ENCODE results near the gene SPDL1.

The SPDL1 gene, protein sequence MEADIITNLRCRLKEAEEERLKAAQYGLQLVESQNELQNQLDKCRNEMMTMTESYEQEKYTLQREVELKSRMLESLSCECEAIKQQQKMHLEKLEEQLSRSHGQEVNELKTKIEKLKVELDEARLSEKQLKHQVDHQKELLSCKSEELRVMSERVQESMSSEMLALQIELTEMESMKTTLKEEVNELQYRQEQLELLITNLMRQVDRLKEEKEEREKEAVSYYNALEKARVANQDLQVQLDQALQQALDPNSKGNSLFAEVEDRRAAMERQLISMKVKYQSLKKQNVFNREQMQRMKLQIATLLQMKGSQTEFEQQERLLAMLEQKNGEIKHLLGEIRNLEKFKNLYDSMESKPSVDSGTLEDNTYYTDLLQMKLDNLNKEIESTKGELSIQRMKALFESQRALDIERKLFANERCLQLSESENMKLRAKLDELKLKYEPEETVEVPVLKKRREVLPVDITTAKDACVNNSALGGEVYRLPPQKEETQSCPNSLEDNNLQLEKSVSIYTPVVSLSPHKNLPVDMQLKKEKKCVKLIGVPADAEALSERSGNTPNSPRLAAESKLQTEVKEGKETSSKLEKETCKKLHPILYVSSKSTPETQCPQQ

DNA sequence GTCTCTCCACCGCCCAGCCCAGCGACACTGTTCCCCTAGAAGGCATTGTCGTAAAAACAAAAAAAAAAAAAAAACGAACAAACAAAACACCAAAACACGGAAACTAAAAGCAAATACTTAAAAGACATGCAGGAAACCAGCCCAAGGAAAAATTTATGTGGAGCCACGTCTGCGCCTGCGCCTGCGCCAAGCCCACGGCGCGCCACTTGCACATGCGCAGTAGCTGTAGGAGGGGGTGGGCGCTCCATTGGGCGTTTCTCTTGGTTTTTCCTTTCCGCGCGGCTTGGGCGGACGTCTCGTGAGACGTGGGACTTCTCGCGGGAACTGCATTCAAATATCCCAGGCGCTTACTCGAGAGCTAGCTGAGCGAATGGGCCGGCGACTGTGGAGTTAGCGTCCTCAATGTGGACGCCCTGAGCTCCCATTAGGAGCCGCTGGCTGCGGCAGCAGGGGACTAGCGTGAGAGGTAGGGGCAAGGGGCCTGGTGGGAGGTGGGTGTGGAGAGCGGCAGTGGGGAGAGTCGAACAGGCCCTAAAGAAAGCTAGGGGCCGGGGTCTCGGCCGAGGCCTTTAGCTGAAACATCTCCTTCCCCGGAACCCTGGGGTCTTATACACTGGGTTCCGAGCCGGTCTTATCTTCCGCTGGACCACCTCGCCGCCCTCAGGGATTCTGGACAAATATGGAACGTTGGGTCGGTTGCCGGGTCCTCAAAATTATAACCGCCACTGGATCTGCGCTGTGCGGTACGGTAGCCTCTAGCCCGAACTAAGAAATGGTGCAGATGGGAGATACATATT is at the start of gene SPDL1:
Gene SPDL1, plus strand, starts transcription at position 350 of the 797 bp plus-strand sequence. CDS start 4,644 bp downstream, outside the sequence.
- DNase-seq, result peak; percentile 98

DNA sequence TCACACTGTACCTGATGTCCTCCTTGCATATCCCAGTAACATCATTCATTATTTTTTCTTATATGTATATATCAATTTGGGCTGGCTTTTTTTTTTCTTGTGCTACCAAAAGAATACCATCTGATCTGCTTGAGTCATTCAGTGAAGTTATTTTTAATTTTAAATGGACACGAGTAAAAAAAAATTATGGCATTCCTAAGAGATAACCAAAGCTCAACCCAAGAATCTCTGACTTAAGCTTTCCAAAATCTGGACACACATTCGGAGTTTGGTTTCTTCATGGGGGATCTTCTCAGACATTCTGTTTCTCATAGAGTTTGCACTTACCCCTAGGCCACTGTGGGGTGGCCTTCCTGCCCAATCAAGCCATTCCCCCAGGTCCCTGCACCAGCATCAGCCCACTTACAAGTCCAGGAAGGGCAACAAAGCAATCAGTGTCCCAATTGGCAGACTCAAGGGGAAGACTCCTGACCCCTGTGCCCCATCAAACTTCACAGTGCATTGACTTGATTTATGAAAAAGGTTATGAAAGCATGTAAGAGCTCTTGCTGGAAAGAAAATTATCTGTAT is 49.2 kb upstream of the SPDL1 start:
- DNase-seq, result no peak

DNA sequence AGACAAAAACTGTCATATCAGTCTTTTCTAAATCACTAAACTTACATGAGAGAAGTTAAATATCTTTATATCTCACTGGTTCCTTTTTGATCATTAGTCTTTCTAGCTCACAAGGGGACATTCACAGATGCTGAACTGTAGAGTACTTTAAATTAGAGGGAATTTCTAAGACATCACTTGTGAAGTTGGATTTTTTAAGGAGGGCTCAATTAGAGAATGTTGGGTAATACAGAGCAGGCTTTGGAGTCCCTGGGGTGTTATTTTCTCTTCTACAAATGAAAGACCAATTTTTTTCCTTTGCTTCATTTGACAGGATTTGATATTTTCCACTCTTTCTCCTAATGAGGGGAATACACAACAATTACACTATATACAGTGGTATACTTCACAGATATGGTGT is 48.6 kb upstream of the SPDL1 start:
- no peak for DNase-seq

DNA sequence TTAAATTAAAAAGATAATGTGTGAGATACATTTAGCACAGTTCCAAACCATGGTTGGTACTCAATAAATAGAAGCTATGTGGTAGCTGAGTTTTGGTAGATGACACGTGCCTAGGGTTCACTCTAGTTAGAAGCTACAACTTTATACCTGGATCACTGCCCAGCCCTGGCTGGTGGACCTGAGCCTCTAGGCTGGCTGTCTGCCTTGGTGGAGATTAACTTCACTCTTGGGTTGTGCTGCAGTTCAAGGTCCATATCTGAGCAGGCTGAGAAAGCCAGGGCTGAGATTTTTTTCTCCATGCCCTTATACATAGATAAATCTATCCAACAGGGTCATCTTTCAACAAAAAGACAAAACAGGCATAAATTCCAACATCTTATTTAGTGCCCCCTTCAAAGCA is 44.6 kb upstream of the SPDL1 start:
- DNase-seq, result no peak

DNA sequence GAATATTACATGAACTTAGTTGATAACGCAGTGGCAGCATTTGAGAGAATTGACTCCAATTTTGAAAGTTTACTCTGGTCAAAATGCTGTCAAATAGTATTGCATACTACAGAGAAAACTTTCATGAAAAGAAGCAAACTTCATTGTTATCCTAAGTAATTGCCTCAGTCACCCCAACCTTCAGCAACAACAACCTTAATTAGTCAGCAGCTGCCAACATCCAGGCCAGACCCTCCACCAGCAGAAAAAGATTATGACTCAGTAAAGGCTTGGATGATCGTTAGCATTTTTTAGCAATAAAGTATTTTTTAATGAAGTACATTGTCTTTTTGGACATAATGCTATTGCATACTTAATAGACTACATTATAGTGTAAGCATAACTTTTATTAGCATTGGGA is 40.8 kb upstream of the SPDL1 start:
- no peak for DNase-seq

DNA sequence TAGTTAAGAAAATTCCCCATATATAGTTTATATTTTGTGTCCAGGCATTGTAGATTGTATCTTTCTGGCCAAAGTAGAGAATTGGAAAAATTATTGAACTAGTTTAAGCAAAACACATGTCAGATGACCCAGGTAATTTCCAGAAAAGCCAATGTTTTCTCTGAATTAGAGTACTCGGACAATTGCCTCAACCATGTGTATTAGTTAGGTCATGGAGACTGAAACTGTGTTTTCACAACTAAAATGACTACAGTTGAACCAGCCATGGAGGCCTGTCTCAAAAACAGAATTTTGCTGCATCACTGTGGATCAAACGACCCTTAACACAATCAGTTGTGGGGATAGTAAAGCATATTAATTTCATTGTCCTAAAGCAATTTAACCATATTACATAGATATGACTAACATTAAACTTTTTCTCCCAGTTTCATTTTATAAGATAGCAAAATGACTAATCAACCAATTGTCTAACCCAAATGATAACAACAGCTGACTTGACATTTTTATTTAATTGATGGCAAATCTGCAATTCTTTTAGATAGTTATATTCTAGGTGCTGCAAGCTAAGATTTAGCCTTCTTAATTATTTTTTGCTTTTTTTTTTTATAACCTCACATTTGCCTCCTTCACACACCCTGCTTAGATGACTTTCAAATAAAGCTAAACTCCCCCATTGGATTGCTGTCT is 39.2 kb upstream of the SPDL1 start:
- DNase-seq, result no peak

DNA sequence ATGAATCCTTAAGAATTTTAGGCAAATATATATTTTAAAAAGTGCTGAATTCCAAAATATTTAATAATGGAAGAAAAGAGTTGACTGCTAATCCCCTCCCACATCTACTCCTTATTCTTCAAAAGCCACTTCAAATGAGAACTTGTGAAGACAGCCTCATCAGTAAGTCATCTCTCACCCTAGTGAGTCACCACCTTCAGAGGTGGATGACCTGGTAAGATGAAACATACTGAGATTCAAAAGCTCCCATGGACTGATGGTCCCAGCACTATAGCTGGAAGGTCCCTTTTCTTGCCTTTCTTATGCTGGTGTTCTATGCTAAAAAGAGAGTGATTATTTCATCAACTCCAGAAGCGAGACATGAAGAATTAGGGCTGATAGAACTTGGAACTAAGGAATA is 37.8 kb upstream of the SPDL1 start:
- DNase-seq, result no peak

DNA sequence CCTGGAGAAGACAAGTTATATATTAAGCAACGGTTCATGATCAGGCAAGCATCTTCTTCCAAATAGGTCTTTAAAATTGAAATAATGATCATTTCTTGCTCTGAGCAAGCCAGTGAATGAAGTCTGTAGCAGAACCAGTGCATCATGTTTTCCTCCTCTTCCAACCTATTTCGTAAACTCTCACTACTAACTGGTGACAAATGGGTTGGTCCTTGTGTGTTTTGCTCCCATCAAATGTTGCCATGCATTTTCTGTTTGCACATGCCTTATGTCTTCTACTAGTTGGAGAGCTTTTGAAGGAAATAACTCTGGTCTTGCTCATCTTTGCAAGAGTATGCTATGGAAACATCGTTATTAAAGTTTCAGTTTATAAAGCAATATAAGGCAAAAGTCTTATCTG is 37.2 kb upstream of the SPDL1 start:
- no peak for DNase-seq

DNA sequence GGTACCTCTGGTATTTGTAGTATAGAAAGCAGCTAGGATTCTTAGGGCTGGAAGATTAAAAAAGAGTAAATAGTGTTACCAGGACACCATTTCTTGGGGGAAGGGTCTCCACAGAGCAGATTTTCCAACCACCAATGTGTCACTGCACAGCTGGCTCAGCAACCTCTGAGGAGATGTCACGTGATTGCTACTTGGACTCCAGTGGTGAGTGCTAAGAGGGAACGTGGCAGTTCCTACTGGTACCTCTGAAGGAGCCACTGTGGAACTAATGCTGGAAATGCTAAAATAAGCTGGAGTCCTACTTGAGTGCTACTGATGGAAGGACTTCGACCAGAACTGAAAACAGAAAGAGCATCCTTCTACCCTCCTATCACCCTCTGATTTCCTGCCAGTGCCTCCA is 36.1 kb upstream of the SPDL1 start:
- no peak for DNase-seq

DNA sequence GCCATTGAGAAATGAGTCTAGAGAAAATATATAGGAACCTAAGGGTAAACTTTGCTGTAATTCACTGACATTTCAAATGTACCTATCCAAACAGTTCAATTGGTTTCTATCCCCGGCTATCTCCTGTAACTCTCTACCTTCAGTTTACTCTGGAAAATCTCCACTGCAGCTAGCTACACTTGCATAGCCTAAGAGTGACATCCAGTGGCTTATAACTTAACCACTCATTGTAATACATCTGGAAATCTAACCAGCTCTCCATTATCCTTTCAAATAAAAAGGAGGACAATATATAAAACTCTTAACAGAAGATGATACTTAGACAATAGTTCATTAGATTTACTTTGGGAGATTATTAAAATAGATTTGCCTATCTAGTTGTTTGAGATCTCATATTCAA is 35.3 kb upstream of the SPDL1 start:
- DNase-seq, result peak; percentile 16

DNA sequence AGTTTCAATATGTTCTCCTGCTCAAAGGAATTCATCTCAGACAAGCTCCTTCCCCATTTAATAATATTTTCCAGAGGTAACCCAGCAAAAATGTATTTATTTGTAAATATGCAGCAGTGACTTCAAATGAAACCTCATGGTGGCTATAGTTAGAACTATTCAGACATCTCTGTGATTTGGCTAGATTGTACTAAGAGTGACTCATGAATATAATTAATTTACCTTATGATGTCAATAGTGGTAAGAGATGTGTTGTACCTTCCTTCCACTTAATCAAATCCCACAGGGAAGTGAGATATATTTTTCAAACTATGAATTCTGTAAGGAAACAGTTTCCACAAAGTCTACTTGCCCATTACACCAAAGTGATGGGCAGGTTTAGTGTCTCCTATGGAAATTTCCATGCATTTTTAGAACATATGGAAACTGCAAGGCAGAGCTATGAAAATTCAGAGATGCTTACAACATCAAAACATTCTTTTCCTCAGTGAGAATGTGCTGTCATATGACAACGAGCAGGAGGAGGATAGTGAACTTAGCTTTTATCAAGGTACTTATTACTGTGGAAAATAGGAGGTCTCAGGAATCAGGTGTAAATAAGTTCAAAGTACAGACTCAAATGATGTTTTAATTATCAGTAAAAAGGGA is 34.0 kb upstream of the SPDL1 start:
- DNase-seq, result no peak

DNA sequence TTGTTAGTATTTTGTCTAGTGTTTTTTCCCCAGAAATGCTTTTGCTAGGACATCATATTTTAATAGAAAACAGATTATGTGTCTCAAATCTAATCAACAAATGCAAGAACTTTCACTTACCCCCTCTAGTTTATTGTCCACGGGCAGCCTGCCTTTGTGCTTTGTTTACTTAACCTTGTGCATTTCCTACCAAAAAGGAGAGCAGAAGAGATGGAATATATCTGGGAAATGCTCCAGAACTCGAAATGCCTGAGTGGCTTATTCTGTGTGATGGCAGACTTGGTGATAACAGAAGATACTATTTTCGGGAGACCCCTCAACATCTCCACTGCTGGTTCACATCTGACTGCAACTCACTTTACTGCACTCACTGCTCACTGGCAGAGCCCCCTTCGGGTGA is 33.3 kb upstream of the SPDL1 start:
- no peak for DNase-seq

DNA sequence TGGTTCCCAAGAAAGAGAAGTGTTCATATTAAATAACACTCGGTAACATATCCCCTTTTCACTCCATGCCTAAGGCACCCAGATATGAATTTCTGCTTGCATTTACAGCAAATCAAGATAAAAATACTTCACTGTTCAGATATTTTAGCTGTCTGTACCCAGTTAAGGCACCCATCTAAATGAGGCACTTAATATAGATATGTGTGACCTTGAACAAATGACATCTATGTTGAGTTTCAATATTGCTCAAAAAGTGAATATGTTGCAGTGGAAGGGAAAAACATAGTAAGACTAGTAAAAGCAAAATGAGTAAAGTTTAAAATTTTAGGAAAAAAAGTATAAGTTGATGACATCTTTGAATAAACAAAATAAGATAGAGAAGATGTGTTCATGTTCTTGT is 32.4 kb upstream of the SPDL1 start:
- DNase-seq, result no peak

DNA sequence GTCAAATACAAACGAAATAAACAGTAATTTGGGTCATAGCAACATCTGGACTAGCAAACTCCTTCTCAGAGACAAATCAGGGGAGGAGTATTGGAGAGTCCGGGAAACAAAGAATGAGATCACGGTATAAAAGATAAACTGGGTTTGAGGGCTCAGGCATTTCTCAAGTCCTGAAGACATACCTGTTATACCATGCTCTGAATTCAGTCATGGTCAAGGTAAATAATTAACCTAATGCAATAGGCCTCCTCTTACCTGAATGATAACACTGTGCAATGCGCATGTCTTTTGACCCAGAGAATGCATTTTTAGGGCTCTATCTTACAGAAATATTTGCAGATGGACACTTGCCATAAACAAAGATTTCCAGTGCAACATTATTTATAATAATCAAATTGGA is 31.9 kb upstream of the SPDL1 start:
- no peak for DNase-seq

DNA sequence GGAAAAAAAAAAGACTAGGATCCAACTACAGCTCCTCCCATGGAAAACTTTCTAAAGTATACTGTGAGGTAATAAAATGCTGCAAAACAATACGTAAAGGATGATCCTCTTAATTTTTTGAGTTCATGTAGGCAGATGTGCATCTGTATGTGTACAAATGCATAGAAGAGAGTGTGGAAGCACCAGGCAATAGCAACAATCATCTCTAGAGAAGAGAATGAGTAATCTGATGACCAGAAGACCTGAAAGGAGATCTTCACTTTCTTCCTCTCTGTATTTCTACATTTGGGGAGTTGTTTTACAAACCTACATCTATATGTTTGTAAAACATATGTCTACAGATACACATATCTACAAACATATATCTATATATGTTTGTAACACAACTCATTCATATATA is 29.3 kb upstream of the SPDL1 start:
- DNase-seq, result no peak

DNA sequence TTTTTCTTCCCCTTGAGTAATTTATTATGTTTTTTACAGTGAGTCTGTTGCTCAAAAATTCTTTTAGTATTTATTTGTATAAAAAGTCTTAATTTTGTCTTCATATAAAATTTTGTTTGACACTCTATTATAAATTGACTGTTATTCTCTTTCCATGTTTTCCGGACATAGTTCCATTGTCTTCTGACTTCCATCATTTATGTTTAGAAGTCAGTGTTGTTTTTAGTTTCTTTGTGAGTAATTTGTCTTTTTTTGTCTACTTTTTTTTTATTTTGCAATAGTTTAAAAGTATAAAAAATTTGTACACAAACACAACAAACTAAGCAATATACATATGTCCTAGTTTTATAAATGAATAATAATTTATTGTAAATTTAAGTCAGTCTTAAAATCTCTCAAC is 25.7 kb upstream of the SPDL1 start:
- DNase-seq, result no peak

DNA sequence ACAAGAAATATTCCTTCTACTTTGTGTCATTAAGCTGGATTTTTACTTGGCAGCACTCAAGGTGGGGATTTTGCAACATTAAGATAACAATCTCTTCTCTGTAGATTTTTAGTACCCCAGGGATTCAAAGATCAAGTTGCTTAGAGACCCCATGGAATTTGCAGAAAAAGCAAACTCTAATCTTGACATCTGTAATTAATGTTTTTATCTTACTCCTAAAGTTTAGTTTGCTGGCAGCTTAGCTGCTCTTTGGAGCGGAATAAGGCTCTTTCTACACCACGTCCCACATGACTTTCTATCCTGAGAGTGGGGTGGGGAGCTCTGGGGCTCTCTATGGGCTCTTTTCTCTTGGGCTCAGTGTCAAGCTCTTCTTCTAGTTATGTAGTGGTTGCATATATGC is 21.7 kb upstream of the SPDL1 start:
- no peak for DNase-seq

DNA sequence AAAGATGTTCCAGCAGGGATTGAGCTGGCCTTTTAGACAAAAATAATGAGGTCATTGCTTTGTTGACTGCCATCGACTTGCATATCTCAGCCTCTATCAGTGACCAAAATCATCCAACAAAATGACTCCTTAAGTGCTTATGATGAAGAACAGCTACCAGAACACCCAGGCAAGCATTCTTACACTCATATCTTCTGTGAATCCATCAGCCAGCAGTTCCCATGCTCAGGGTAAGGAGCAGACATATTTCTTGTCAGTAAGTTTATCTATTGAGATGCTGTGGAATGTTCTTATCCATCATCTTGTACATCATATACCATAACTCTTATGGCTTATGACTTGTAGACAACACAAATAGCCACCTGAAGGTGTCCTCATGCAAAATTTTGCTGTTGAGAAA is 20.2 kb upstream of the SPDL1 start:
- no peak for DNase-seq

DNA sequence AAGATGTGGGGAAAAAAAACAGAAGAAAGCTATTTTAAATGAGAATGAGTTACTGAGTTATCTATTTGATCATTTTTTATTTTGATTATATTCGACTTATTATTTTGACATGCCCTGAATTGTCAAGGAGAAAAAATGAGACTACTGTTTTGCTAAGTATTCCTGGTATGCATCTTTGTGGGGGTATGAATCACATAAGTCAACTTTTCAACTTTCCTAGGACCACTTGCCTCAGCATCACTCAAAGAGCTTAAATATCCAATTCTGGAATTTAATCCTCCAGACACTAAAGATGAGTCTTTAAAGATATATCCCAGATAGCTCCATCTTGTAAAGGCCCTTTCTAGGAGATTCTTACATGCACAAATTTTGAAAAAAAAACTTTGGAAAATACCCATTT is 17.4 kb upstream of the SPDL1 start:
- no peak for DNase-seq

DNA sequence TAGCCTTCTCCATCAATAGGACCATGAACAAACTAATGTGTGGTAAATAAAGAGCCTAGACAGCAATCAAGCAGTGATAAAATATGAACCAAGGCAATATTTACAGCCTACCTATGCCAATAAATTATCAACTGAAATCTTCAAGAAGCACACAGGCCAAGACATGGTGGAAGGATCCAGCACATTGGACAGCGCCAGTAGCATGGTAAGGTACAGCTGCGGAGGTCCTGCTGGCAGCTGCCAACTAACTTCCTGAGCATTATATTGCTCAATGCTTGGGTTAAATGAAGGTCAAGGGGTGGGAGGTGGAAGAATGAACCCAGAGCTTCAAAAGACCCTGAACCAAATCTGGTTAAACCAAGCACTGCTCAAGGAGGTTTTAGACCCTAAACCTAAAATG is 16.5 kb upstream of the SPDL1 start:
- peak; percentile 61 for DNase-seq

DNA sequence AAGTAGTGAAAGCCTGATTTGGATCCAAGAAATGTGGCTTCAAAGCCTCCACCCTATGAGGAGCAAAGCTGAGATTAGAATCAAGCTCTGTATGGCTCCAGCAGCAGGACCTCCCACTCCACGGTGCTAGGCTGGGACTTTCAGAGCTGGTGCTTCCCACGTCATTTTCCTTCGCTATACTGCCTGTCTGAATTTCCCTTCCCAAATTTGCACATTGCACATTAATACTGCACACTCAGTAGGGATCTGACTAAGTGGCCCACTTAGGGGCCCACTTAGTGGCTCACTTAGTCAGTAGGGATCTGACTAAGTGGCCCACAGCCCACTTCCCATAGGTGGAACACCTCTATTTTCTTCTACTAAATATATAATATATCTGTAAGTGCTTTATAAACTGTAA is 14.1 kb upstream of the SPDL1 start:
- no peak for DNase-seq

DNA sequence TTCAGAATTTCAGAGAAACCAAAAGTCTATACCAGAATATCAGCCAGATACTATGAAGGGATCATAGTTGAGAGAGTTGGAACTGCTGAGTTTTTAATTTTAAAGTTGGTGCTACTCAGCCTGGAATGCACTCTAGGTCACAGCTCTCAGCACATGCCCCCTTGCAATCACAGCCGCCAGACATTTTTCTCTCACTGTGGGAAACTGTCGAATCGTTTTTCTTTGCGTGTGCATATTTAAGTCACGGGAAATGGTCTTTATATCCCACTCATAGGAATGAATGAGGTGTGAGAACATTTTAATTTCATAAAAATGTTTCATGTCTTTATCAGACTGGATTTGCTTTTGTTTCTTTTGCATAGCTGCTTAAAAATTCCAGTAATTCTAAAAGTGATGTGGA is 12.2 kb upstream of the SPDL1 start:
- no peak for DNase-seq
